ENCODE measurements around the gene PLA2G2D.

The PLA2G2D gene, protein sequence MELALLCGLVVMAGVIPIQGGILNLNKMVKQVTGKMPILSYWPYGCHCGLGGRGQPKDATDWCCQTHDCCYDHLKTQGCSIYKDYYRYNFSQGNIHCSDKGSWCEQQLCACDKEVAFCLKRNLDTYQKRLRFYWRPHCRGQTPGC

DNA sequence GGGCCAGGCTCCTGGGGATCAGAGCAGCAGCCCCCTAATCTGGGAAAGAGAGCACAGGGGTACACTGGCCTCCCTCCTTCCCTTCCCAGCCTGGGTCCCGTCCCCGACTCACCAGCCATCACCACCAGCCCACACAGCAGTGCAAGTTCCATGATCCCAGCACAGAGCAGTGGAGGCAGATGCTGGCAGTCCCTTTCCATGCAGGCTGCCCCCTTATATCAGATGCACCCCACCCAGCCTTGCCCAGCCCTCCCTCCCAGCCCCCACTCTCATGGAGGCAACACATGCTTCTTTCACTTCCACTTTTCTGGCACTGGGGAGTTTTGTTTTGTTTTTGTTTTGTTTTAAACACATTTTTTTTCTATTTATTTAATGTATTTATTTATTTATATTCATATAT lies at the start of gene PLA2G2D:
TSS of gene PLA2G2D (minus strand) at position 190 of the 400 bp plus-strand sequence. CDS start at position 152, 38 bp downstream.
- DNase-seq = no peak

GRCh38 chr1:20168564-20169491 lies 49.5 kb upstream of the PLA2G2D start:
- DNase-seq = no peak

DNA sequence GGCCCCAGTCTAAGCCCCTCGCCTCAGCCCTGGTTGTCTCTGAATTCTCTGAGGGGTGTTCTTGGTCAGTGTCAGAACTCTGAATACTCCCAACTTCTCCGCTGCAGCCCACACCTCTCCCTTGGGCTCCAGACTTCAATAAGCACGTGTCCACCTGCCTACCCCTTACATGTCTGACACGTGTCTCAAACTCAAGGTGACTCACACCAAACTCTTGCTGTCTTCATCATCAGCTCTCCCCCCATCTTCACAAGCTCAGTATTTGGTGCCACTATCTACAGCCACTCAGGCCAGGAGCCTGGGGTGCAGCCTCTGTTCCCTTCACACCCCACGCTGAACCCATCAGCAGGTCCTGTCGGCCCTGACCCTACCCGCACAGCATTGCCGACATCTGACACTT lies 47.8 kb upstream of the PLA2G2D start:
- no peak for DNase-seq

DNA sequence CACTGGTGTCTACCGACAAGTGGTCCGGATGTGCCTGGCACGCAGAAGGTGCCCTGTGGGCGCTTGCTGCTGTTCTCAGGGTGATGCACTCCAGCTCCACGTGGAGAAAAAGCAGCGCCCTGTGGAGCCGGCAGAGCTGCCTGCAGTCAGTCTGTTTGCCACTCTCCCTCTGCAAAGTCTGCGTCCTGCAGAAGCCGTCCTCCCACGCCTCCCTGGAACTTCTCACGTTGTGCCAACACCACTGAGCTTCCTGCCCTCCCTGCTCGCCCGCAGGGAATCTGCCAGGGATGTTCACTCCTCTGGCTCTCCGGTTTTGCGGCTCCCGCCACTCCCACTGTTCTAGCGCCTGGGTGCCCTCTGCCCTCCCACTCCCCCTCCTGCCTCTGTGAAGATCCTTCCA lies 46.7 kb upstream of the PLA2G2D start:
- no peak for DNase-seq

GRCh38 chr1:20165522-20165951 lies 46.2 kb upstream of the PLA2G2D start:
- no peak for DNase-seq

DNA sequence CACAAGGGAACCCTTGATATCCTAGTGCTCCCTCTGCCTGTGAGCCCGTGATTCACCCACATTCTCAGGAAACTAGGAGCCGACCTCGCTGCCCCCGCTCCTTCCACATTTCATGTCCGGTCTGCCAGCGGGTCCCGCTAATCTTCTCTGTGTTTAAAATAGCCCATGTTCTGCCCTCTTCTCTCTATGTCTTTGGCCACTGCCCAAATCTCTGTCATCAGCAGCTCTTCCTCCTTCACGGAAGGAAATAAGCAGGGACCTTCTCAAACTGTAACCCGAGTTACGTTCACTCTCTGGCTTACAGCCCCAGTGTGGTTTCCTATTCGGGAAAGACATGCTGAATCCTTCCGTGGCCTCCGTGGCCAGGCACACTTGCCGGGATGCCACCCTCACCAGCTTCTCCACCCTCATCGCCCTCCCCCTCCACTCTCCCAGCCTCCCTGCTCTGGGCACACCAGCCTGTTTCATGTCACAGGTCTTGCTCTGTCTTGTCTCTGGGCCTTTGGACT lies 45.4 kb upstream of the PLA2G2D start:
- DNase-seq = no peak

GRCh38 chr1:20160034-20160433 lies 40.7 kb upstream of the PLA2G2D start:
- DNase-seq = no peak

DNA sequence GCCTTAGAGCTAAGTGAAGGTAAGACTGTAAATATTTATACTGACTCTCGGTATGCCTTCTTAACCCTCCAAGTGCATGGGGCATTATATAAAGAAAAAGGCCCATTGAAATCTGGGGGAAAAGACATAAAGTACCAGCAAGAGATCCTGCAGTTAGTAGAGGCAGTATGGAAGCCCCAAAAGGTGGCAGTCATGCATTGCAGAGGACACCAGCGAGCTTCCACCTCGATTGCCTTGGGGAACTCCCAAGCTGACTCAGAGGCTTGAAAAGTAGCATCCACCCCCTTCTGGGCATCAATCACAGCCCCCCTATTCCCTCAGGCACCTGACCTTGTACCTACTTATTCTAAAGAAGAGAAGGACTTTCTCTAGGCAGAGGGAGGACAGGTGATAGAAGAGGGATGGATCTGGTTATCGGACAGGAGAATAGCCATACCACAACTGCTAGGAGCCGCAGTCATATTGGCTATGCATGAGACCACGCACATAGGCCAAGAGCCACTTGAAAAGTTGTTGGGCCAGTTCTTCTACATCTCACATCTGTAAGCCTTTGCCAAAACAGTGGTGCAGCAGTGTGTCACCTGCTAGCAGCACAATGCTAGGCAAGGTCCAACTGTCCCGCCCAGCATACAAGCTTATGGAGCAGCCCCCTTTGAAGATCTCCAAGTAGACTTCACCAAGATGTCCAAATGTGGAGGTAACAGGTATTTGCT lies 39.2 kb upstream of the PLA2G2D start:
- no peak for DNase-seq

DNA sequence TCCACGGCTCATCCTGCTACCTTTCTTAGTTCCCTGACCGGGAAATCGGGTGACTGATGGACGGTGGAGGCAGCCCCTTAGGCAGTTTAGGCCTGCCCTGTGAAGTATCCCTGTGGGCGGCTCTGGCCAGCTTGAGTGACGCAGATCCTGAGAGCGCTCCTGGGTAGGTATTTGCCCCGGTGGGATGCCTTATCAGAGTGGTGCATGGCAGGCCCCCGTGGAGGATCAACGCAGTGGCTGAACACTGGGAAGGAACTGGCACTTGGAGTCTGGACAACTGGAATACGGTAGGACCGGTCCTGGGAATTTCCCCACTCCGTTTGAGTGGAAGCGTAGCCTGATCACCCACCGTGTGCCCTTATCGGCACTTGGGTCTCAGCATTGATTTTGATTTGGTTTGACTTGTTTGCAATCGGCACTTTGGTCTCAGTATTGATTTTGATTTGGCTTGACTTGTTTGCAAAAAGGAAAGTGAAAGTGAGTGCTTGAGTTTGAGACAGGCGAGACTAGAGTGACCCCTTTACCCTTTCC lies 35.0 kb upstream of the PLA2G2D start:
- no peak for DNase-seq

DNA sequence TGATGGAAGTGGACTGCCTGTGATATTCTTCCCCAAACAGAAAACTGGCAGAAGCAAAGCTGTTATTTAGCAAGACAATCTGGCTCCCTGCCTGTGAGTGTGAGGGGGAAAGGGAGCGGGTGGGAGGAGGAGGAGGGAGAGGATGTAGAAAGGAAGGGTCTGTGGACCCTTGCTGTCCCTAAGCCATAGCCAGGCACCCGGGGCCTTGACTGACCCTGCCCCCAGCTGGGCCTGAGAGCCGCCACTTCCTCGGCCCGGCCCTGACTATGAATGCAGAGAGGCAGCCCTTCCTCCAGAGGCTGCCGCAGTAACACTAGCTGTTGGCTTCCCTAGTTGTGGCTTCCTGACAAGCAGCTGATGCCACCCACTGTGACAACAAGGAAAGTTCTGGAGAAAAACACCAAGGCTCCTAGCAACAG lies 33.7 kb upstream of the PLA2G2D start:
- no peak for DNase-seq

GRCh38 chr1:20152599-20152930 lies 33.2 kb upstream of the PLA2G2D start:
- DNase-seq = no peak

DNA sequence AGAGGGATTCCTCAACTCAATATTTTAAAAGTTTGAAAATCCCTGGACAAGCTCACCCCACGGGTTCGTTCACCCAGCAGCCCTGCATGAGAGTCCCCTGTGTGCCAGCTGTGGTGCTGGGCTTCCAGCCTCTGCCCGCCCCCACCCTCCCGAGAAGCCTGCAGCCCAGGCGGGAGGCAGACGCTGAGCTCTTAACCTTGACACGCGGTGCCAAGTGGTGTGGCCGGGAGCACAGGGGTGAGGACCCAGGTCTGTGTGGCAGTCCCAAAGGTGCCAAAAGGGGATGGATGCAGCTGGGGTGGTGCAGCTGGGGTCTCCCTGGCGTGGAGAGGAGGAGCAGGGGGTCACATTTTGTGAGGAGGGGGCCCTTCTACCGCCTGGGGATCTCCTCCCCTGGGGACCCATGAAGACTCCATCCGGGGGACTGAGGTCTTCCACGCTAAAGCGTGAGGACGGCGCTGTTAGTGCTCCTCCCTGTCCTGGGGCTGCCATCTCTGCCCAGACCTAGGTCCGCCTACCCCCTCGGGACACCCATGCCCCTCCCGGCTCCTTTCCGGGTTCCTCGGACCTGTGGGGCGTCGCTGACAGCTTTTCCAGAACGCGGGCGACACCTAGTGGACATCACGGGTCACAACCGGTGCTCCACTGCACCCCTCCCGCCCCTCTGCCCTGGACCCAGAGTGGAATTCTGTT lies 32.7 kb upstream of the PLA2G2D start:
- DNase-seq = peak; percentile 71

DNA sequence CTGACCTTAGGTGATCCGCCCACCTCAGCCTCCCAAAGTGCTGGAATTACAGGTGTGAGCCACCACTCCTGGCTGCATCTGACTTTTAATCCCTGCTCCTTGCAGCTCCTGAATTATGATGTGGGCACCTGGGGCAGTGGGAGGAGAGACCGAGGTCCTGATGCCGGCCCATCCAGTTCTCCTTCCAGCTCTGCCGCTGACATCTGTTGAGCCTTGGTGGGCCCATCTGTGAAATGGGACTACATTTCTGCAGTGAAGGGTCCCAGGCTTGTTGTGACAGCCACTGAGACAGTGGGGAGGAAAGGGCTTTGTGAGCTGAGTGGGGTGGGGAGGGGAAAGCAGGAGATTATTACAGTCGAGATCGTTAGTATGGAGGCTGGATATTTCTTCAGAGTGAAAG lies 31.6 kb upstream of the PLA2G2D start:
- no peak for DNase-seq

GRCh38 chr1:20150326-20150705 lies 31.0 kb upstream of the PLA2G2D start:
- DNase-seq = no peak

DNA sequence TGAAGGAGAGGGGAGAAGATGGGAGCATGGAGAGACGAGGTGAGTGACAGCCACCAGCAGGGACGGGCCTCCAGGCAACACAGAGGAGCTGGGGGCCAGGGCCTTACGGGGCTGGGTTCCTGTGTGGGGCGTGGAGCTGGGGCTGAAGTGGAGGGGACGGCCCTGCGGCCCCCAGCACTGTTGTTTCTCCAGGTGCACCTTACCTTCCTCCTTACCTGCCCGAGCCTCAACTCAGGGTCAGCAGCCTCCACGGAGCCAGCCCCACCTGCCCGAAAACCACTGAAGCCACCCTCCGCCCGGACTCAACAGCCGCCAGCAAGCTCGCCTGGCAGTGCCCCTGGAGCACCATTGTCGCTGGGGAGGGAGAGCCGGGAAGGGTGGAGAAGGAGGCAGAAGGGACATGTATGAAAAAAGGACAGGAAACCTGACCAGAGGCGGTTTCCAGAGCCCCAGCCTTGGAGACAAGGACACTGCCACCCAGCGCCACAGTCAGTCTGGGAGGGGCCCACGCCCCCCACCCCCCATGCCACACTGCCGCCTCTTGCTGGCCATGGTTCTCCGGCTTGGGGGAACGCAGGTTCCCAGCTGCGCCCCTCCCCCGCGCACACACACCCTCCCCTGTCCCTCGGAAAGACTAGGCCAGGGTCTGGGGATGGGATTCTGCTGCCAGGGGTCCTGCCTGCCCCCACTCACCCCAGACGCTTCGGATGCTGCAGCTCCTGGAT lies 30.4 kb upstream of the PLA2G2D start:
- no peak for DNase-seq

DNA sequence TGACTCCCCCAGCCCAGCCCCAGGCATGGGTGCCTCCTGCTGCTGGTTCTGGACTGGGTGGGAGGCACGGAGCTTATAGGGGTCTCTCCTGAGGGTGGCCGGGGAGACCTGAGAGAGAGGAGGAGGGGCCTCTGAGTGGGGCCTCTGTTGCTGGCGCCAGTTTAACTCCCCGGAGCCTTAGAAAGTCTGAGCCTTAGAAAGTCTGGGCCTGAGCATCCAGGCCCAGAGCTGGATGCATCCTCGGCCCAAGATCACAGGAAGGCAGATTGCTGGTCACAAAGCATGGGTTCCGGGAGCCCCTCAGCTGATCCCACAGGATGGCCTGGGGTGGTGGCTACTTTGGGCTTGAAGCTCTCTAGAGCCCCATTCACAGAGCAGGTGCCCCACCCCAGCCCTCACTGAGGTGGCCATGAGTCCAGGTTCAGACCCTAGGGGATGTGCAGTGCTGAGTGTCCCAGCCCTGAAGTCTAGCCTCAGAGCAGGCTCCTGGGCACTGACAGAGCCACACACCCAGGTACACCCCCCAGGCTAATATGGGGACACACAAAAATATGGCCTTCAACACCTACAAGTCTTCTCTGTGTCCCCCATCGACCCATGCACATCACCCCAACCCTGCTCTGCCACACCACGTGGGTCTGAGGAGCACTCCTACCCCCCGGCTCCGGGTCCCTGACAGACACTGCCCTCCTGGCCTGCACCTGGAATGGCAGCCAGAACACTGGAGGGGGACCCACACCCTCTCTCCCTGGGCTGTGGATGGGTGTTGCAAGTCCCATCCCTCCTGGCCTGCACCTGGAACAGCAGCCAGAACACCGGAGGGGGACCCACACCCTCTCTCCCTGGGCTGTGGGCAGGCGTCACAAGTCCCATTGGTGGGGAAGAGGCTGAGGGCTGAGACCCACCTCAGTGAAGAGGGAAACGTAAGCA lies 29.5 kb upstream of the PLA2G2D start:
- DNase-seq = no peak

DNA sequence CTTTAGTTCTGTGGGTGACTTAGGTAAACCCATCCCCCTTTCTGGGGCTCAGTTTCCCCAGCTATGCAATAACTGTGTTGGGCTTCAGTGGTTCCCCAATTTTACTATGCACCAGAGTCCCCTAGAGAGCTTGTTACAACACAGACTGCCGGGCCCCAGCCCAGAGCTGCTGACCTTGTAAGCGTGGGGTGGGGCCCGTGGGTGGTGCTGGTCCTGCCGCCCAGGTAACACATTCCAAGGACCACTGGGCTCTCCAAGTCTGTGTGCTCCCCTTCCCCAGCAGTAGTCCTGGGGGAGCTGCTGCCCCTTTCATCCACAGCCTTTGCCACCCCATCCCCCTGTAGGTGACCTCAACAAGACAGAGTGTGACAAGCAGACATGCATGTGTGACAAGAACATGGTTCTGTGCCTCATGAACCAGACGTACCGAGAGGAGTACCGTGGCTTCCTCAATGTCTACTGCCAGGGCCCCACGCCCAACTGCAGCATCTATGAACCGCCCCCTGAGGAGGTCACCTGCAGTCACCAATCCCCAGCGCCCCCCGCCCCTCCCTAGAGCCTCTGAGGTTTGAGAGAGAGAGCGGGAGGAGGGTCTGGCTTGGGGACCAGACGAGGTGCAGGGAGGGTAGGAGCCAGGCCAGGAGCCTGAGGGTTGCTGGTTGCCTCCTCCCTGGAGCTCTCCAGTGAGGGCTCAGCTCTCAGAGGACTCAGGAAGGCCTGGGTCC lies 28.7 kb upstream of the PLA2G2D start:
- no peak for DNase-seq

- no peak for DNase-seq
Measured at GRCh38 chr1:20143734-20144565, 24.6 kb upstream of the PLA2G2D start.

DNA sequence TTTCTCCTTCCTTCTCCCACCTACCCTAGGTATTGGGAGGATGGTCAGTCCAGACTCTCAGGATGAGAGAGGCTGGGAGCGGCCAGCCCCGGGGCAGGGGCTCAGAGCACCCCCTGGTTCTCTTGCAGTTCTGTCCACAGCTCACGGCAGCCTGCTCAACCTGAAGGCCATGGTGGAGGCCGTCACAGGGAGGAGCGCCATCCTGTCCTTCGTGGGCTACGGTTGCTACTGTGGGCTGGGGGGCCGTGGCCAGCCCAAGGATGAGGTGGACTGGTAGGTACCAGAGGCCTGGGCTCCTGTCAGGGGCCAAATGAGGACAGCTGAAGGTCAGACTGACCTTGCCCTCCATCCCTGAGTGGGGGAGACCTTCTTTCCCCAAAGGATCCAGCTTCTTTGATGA lies 24.0 kb upstream of the PLA2G2D start:
- no peak for DNase-seq

All from NCI-H69 (cell line).